NT2/D1 (cell line): ENCODE measurements around the gene KLHL12.
"Not testable (repeated sequence)": the region's sequence is repeated elsewhere in the genome, so short reads cannot be mapped to it uniquely, and the experiment has no call there.

Experiments
- DNase-seq: peaks from one replicate; pipeline ENCODE4 v3.0.0-alpha.2; 2011; ENCODE audit warnings: low read depth, low spot score
- H3K27me3 ChIP-seq: 2 replicates; pipeline ENCODE4 v1.6.0; 2011; ENCODE audit warnings: mild to moderate bottlenecking; ENCODE audit not compliant: insufficient read length, insufficient read depth
- H3K36me3 ChIP-seq: 2 replicates; pipeline ENCODE4 v1.6.1; 2011; ENCODE audit warnings: mild to moderate bottlenecking, low read length, mixed read lengths; ENCODE audit not compliant: insufficient read depth, insufficient read length
- H3K4me1 ChIP-seq: 2 replicates; pipeline ENCODE4 v1.5.1; 2011; ENCODE audit not compliant: insufficient read depth, insufficient read length
- H3K4me3 ChIP-seq: 2 replicates; pipeline ENCODE4 v1.5.1; 2011; ENCODE audit warnings: low read depth; ENCODE audit not compliant: insufficient read length
- H3K9ac ChIP-seq: 2 replicates; pipeline ENCODE4 v1.6.0; 2011; ENCODE audit warnings: low read depth; ENCODE audit not compliant: insufficient read length
- H3K9me3 ChIP-seq: 2 replicates; pipeline ENCODE4 v1.5.1; 2011; ENCODE audit warnings: mild to moderate bottlenecking, low read length; ENCODE audit not compliant: insufficient read depth
- SUZ12 ChIP-seq: IDR thresholded peaks from 2 replicates; pipeline ENCODE4 v1.6.1; 2011; ENCODE audit not compliant: insufficient read length, insufficient read depth; ENCODE audit errors: extremely low read depth
- YY1 ChIP-seq: IDR thresholded peaks from 2 replicates; pipeline ENCODE4 v1.6.1; 2011; ENCODE audit not compliant: insufficient read length, insufficient read depth
- ZNF274 ChIP-seq: IDR thresholded peaks from 2 replicates; pipeline ENCODE4 v1.6.1; 2011; ENCODE audit warnings: mild to moderate bottlenecking, low read depth, low read length

KLHL12 gene

DNA sequence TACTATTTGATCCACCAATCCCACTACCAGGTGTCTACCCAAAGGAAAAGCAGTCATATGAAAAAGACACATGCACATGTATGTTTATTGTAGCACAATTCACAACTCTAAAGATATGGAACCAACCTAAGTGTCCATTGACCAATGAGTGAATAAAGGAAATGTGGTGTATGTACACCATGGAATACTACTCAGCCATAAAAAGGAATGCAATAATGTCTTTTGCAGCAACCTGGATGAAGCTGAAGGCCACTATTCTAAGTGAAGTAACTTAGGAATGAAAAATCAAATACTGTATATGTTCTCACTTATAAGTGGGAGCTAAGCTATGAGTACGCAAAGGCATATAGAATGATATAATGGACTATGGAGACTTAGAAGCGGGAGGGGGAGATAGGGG lies 18.4 kb upstream of the KLHL12 start:
- peaks cover 86% of the 10 kb centered on the region for H3K36me3 ChIP-seq
- no peak for DNase-seq
- H3K27me3 ChIP-seq: no peaks in the 10 kb centered on the region
- H3K4me3 ChIP-seq: no peak overlapping the region
- no peak overlapping the region for H3K9ac ChIP-seq
- H3K9me3 ChIP-seq: no peaks in the 10 kb centered on the region
- no peaks in the 10 kb centered on the region for H3K4me1 ChIP-seq
- TF ChIP-seq ZNF274: no peak

GRCh38 chr1:202944438-202944921 lies 17.4 kb upstream of the KLHL12 start:
- Histone ChIP-seq H3K4me3 (no peak overlapping the region), H3K36me3 (peaks cover 85% of the 10 kb centered on the region), H3K27me3 (no peaks in the 10 kb centered on the region), H3K9ac (no peak overlapping the region), H3K9me3 (no peaks in the 10 kb centered on the region), H3K4me1 (no peaks in the 10 kb centered on the region)
- TF ChIP-seq YY1 (no peak), ZNF274 (no peak), SUZ12 (no peak)
- DNase-seq: no peak

- H3K27me3 ChIP-seq: no peaks in the 10 kb centered on the region
- H3K4me3 ChIP-seq: no peak overlapping the region
- peaks cover 72% of the 10 kb centered on the region for H3K36me3 ChIP-seq
- TF ChIP-seq YY1: no peak
- no peak for TF ChIP-seq SUZ12
- no peak for TF ChIP-seq ZNF274
- no peak for DNase-seq
- no peak overlapping the region for H3K9ac ChIP-seq
- H3K4me1 ChIP-seq: no peaks in the 10 kb centered on the region
- no peaks in the 10 kb centered on the region for H3K9me3 ChIP-seq
Measured at GRCh38 chr1:202942426-202942825, 15.4 kb upstream of the KLHL12 start.

DNA sequence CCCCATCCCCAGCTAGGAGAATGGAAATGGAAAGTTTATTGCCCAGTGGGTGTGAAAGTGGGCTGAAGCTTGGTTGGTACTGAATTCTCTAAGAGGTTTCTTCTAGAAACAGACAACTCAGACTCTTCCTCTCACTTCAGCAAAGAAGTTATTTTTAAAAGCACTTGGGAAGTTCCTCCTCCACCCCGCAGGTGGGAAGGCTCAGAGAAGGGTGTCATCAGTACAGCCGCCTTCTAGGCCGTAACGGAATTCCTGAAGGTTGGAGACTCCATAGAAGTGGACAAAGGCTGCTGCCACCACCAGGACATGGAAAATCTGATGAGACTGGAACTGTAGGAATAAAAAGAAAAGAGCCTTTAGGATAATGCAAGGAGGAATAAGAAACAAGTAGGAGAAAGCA lies 14.3 kb upstream of the KLHL12 start:
- Histone ChIP-seq H3K4me3 (no peak overlapping the region), H3K27me3 (no peaks in the 10 kb centered on the region), H3K4me1 (no peaks in the 10 kb centered on the region), H3K9me3 (no peaks in the 10 kb centered on the region), H3K9ac (no peak overlapping the region), H3K36me3 (peaks cover 69% of the 10 kb centered on the region)
- no peak for DNase-seq
- TF ChIP-seq YY1: no peak
- TF ChIP-seq ZNF274: no peak
- no peak for TF ChIP-seq SUZ12

- peaks cover 61% of the 10 kb centered on the region for H3K36me3 ChIP-seq
- H3K9me3 ChIP-seq: no peaks in the 10 kb centered on the region
- TF ChIP-seq ZNF274 (no peak), SUZ12 (no peak), YY1 (no peak)
- no peaks in the 10 kb centered on the region for H3K4me1 ChIP-seq
- no peak overlapping the region for H3K4me3 ChIP-seq
- H3K27me3 ChIP-seq: no peaks in the 10 kb centered on the region
- DNase-seq: no peak
- H3K9ac ChIP-seq: no peak overlapping the region
Measured at GRCh38 chr1:202940561-202940960, 13.5 kb upstream of the KLHL12 start.

GRCh38 chr1:202938287-202938925 lies 11.4 kb upstream of the KLHL12 start:
- DNase-seq: no peak
- Histone ChIP-seq H3K27me3 (no peaks in the 10 kb centered on the region), H3K4me1 (no peaks in the 10 kb centered on the region), H3K4me3 (no peak overlapping the region), H3K9me3 (no peaks in the 10 kb centered on the region), H3K9ac (no peak overlapping the region), H3K36me3 (peaks cover 39% of the 10 kb centered on the region)
- TF ChIP-seq YY1 (no peak), SUZ12 (no peak), ZNF274 (no peak)

GRCh38 chr1:202936409-202936808 lies 9.4 kb upstream of the KLHL12 start:
- H3K9ac ChIP-seq, H3K4me3 ChIP-seq, DNase-seq, H3K9me3 ChIP-seq, H3K4me1 ChIP-seq, H3K27me3 ChIP-seq: not testable (repeated sequence)
- peaks cover 22% of the 10 kb centered on the region for H3K36me3 ChIP-seq

DNA sequence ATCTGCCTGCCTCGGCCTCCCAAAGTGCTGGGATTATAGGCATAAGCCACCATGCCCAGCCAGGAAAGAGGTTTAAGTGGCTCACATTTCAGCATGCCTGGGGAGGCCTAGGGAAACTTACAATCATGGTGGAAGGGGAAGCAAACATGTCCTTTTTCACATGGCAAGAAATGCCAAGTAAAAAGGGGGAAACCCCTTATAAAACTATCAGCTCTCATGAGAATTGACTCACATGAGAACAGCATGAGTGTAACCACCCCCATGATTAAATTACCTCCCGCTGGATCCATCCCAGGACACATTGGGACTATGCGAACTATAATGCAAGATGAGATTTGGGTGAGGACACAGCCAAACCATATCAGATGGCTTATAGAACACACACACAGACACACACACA lies 8.8 kb upstream of the KLHL12 start:
- no peak for DNase-seq
- TF ChIP-seq SUZ12 (no peak), YY1 (no peak), ZNF274 (no peak)
- no peak overlapping the region for H3K4me3 ChIP-seq
- no peaks in the 10 kb centered on the region for H3K27me3 ChIP-seq
- no peaks in the 10 kb centered on the region for H3K9me3 ChIP-seq
- no peak overlapping the region for H3K9ac ChIP-seq
- peaks cover 16% of the 10 kb centered on the region for H3K36me3 ChIP-seq
- no peaks in the 10 kb centered on the region for H3K4me1 ChIP-seq
